ENCODE measurements around the gene CLASP1. TPM values are rescaled to one million over a fixed set of nuclear protein-coding genes. Genes with fewer than 3 reads are reported as not detected.

Gene CLASP1
- polyA plus RNA-seq, 1 experiment = 12.8 TPM

DNA sequence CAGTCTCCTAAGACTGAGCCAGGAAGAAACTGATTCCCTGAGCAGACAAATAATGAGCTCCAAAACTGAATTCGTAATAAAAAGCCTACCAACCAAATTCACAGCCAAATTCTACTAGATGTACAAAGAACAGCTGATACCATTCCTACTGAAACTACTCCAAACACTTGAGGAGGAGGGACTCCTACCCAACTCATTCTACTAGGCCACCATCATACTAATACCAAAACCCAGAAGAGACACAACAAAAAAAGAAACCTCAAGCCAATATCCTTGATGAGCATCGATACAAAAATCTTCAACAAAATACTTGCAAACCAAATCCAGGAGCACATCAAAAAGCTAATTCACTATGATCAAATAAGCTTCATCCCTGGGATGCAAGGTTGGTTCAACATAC is 98.6 kb downstream of the CLASP1 start:
- no peaks in the 10 kb centered on the region for H3K27me3 ChIP-seq (ENCODE audit: control insufficient read depth, insufficient read depth, low read length)
- no peak overlapping the region for H3K27ac ChIP-seq (ENCODE audit: low read depth, low read length)
- DNase-seq (ENCODE audit: low read depth, low spot score) = no peak
- no peak overlapping the region for H3K4me3 ChIP-seq (ENCODE audit: low read depth, low read length)
- TF ChIP-seq, protein P1, sequence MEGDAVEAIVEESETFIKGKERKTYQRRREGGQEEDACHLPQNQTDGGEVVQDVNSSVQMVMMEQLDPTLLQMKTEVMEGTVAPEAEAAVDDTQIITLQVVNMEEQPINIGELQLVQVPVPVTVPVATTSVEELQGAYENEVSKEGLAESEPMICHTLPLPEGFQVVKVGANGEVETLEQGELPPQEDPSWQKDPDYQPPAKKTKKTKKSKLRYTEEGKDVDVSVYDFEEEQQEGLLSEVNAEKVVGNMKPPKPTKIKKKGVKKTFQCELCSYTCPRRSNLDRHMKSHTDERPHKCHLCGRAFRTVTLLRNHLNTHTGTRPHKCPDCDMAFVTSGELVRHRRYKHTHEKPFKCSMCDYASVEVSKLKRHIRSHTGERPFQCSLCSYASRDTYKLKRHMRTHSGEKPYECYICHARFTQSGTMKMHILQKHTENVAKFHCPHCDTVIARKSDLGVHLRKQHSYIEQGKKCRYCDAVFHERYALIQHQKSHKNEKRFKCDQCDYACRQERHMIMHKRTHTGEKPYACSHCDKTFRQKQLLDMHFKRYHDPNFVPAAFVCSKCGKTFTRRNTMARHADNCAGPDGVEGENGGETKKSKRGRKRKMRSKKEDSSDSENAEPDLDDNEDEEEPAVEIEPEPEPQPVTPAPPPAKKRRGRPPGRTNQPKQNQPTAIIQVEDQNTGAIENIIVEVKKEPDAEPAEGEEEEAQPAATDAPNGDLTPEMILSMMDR (IDR thresholded peaks at IDR 0.05; ENCODE audit: low read depth, low read length) = no peak
- ChIA-PET POLR2A (no interaction called here), CTCF (no interaction called here)
- H3K9me3 ChIP-seq (ENCODE audit: control insufficient read depth, insufficient read depth, low read length) = no peaks in the 10 kb centered on the region

DNA sequence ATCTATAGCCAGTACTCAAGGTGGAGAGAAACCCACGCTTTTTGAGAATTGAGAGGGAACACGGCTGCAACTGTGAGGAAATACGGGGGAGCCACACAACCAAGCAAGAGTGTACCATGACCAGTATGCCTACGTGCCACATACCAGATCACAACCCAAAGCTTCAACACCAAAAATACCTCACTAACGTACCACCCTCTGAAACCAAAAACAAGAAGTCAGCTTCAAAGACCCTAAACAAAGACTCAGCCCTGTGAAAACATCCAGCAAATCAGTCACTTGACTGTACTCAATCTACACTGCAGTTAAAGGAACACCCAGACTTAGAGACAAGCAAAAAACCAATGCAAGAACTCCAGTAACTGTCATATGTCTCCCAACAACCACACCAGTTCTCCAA is 101.6 kb downstream of the CLASP1 start:
- POLR2A ChIA-PET = no interaction called here
- Histone ChIP-seq H3K9me3 (ENCODE audit: control insufficient read depth, insufficient read depth, low read length) (no peaks in the 10 kb centered on the region), H3K27ac (ENCODE audit: low read depth, low read length) (no peak overlapping the region), H3K27me3 (ENCODE audit: control insufficient read depth, insufficient read depth, low read length) (no peaks in the 10 kb centered on the region), H3K4me3 (ENCODE audit: low read depth, low read length) (no peak overlapping the region)
- DNase-seq (ENCODE audit: low read depth, low spot score) = no peak
- CTCF ChIA-PET = no interaction called here
- TF ChIP-seq, protein P1 (IDR thresholded peaks at IDR 0.05; ENCODE audit: low read depth, low read length) = no peak

DNA sequence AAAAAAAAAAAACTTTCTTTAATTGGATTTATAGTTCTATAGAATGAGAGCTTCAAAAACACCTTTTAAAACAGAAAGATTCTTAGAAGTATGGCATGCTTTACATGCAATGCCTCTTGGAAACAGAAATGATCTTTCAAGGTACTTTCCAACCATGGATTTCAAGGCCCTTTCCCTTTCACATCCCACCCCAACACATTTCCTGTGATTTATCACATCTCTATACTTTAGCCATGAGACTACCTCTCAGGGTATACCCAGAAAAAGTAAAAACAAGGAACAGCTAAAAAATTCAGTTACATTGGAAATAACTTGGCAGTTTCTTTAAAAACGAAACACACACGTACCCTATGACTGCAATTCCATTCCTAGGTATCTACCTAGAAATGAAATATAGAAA is 103.3 kb downstream of the CLASP1 start:
- POLR2A ChIA-PET = no interaction called here
- CTCF ChIA-PET = interaction anchor here (0.6 to 1.2 kb wide), 2 partner anchors 15 to 461 kb away, joined by 3 to 4 read pairs; partner anchors contain the start of gene RNU4ATAC
- Histone ChIP-seq H3K27me3 (ENCODE audit: control insufficient read depth, insufficient read depth, low read length) (no peaks in the 10 kb centered on the region), H3K4me3 (ENCODE audit: low read depth, low read length) (no peak overlapping the region), H3K27ac (ENCODE audit: low read depth, low read length) (no peak overlapping the region), H3K9me3 (ENCODE audit: control insufficient read depth, insufficient read depth, low read length) (no peaks in the 10 kb centered on the region)
- TF ChIP-seq, protein P1 (IDR thresholded peaks at IDR 0.05; ENCODE audit: low read depth, low read length) = no peak
- DNase-seq (ENCODE audit: low read depth, low spot score) = no peak

DNA sequence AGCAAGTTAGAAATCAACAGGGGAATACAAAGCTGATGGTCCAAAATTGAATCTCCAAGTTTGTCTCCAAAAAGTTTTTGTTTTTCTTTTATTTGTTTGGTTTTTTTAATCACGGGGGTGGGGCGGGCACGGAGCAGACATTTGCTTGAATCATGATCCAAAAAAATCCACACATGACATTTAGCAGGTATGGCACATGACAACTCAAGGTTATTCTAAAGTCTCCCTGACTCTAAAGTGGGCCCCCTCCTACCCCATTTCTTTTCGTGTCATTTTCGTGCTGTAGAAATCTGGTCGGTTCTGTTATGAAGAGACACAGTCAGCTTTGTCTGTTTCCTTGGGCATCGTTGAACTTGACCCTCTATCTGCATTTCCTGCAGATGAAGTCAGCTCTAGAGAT is 104.0 kb downstream of the CLASP1 start:
- no peak overlapping the region for H3K4me3 ChIP-seq (ENCODE audit: low read depth, low read length)
- no peaks in the 10 kb centered on the region for H3K27me3 ChIP-seq (ENCODE audit: control insufficient read depth, insufficient read depth, low read length)
- TF ChIP-seq, protein P1 (IDR thresholded peaks at IDR 0.05; ENCODE audit: low read depth, low read length) = no peak
- no peak overlapping the region for H3K27ac ChIP-seq (ENCODE audit: low read depth, low read length)
- CTCF ChIA-PET = interaction anchor here (1.2 kb wide), 1 partner anchor 15 kb away, joined by 3 read pairs; the partner anchor contains the start of gene RNU4ATAC
- no peak for DNase-seq (ENCODE audit: low read depth, low spot score)
- H3K9me3 ChIP-seq (ENCODE audit: control insufficient read depth, insufficient read depth, low read length) = no peaks in the 10 kb centered on the region
- POLR2A ChIA-PET = no interaction called here

- CTCF ChIA-PET = interaction anchor here (1.5 kb wide), 1 partner anchor 11 kb away, joined by 6 read pairs; the partner anchor contains the start of gene RNU4ATAC
- POLR2A ChIA-PET = no interaction called here
- DNase-seq (ENCODE audit: low read depth, low spot score) = no peak
- H3K27me3 ChIP-seq (ENCODE audit: control insufficient read depth, insufficient read depth, low read length) = no peaks in the 10 kb centered on the region
- TF ChIP-seq, protein P1 (IDR thresholded peaks at IDR 0.05; ENCODE audit: low read depth, low read length) = no peak
- no peak overlapping the region for H3K4me3 ChIP-seq (ENCODE audit: low read depth, low read length)
- no peak overlapping the region for H3K27ac ChIP-seq (ENCODE audit: low read depth, low read length)
- H3K9me3 ChIP-seq (ENCODE audit: control insufficient read depth, insufficient read depth, low read length) = no peaks in the 10 kb centered on the region
These were observed 107.8 kb downstream of the CLASP1 start for GRCh38 chr2:121541495-121541894.
